ENCODE measurements around the gene L1CAM. TPM values are rescaled to one million over a fixed set of nuclear protein-coding genes. Genes with fewer than 3 reads are reported as not detected.
A peak's percentile ranks its signal among the peaks of the same experiment; 100 is the strongest.

L1CAM gene
- total RNA-seq, 1 donor from 2014 or later, result 137 TPM

GRCh38 chrX:153921511-153922446 is 35.8 kb upstream of the L1CAM start:
- H3K27ac Mint-ChIP-seq (ENCODE audit: unreplicated experiment), result peak overlapping the region; percentile 27
- peaks cover 16% of the 10 kb centered on the region for H3K4me1 Mint-ChIP-seq
- H3K4me3 Mint-ChIP-seq, result peak overlapping the region; percentile 31
- TF ChIP-seq CTCF (conservative IDR thresholded peaks at IDR 0.05), result no peak
- peaks cover 6% of the 10 kb centered on the region for H3K27me3 Mint-ChIP-seq (ENCODE audit: low read depth)
- H3K9me3 Mint-ChIP-seq, result no peaks in the 10 kb centered on the region
- DNase-seq (ENCODE audit: low read depth, low spot score), result no peak
- no peaks in the 10 kb centered on the region for H3K36me3 Mint-ChIP-seq (ENCODE audit: low read depth)

- Mint-ChIP-seq H3K27me3 (ENCODE audit: low read depth) (peaks cover 6% of the 10 kb centered on the region), H3K36me3 (ENCODE audit: low read depth) (no peaks in the 10 kb centered on the region), H3K9me3 (no peaks in the 10 kb centered on the region), H3K4me1 (peaks cover 15% of the 10 kb centered on the region), H3K27ac (ENCODE audit: unreplicated experiment) (no peak overlapping the region), H3K4me3 (no peak overlapping the region)
- no peak for DNase-seq (ENCODE audit: low read depth, low spot score)
- no peak for TF ChIP-seq CTCF (conservative IDR thresholded peaks at IDR 0.05)
Measured at GRCh38 chrX:153921070-153921469, 35.1 kb upstream of the L1CAM start.

- Mint-ChIP-seq H3K27me3 (ENCODE audit: low read depth) (peaks cover 3% of the 10 kb centered on the region), H3K36me3 (ENCODE audit: low read depth) (no peaks in the 10 kb centered on the region), H3K9me3 (no peaks in the 10 kb centered on the region), H3K4me1 (peaks cover 15% of the 10 kb centered on the region), H3K27ac (ENCODE audit: unreplicated experiment) (no peak overlapping the region), H3K4me3 (no peak overlapping the region)
- no peak for TF ChIP-seq CTCF (conservative IDR thresholded peaks at IDR 0.05)
- no peak for DNase-seq (ENCODE audit: low read depth, low spot score)
Measured at GRCh38 chrX:153920546-153920945, 34.6 kb upstream of the L1CAM start.

DNA sequence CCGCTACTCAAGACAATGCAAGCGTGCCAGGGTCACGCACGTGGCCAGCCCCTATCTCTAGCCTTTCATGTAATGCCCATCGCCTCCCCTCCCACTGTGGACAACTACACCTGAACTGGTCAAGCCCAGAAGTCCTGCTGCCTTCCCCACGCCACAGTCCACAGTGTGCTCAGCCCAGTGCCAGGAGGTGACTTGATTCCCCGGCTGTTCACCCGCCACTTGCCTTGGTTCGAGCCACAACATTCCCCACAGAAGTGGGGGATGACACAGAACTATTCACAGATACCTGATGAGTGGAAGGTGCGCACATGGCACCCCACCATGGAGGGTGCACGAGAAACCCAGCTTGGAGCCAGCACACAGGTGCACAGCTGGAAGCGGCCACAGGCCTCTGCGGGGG is 33.3 kb upstream of the L1CAM start:
- DNase-seq (ENCODE audit: low read depth, low spot score), result no peak
- H3K27me3 Mint-ChIP-seq (ENCODE audit: low read depth), result peaks cover 2% of the 10 kb centered on the region
- TF ChIP-seq CTCF (conservative IDR thresholded peaks at IDR 0.05), result no peak
- H3K4me3 Mint-ChIP-seq, result no peak overlapping the region
- H3K27ac Mint-ChIP-seq (ENCODE audit: unreplicated experiment), result peak overlapping the region; percentile 6
- peaks cover 10% of the 10 kb centered on the region for H3K4me1 Mint-ChIP-seq
- H3K36me3 Mint-ChIP-seq (ENCODE audit: low read depth), result no peaks in the 10 kb centered on the region
- H3K9me3 Mint-ChIP-seq, result no peaks in the 10 kb centered on the region

DNA sequence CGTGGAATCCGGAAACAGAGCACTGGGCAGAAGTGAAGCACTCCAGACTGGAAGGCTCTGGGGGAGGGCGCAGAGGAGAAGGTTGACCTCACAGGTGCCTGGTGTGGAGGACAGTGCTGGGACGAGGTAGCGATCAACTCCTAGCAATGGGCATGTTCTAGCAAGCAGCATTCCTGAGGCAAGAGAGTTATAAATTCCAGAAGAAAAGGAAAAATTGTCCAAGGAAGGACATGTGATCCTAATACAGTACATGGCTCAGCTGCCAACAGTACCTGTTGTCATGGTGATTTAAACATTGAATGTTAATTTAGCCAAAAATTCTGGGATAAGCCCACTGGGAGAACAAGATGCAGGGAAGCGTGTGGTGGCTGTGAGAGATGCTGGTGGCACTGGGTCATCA is 31.9 kb upstream of the L1CAM start:
- Mint-ChIP-seq H3K4me1 (peaks cover 6% of the 10 kb centered on the region), H3K27me3 (ENCODE audit: low read depth) (peaks cover 2% of the 10 kb centered on the region), H3K27ac (ENCODE audit: unreplicated experiment) (no peak overlapping the region), H3K36me3 (ENCODE audit: low read depth) (no peaks in the 10 kb centered on the region), H3K9me3 (no peaks in the 10 kb centered on the region), H3K4me3 (no peak overlapping the region)
- DNase-seq (ENCODE audit: low read depth, low spot score), result no peak
- no peak for TF ChIP-seq CTCF (conservative IDR thresholded peaks at IDR 0.05)
